ENCODE data around the gene C1QTNF12. TPM values are rescaled to one million over a fixed set of nuclear protein-coding genes. Genes with fewer than 3 reads are reported as not detected.

Gene C1QTNF12
- total and polyA plus RNA-seq, 7 experiments from 2014 or later: 0.56 to 5.8 (median 3.0) TPM; not detected in 1

- Histone ChIP-seq H3K27ac (ENCODE audit: low read depth, low read length) (no peak overlapping the region), H3K27me3 (ENCODE audit: control insufficient read depth in 2 of 2, insufficient read depth in 2 of 2, low read length in 2 of 2) (no peaks in the 10 kb centered on the region), H3K4me1 (ENCODE audit: control insufficient read depth in 2 of 2, insufficient read depth in 2 of 2, low read length in 2 of 2) (peaks cover 0 to 2% of the 10 kb centered on the region in 2 donors), H3K36me3 (ENCODE audit: control insufficient read depth in 2 of 3, insufficient read depth in 3 of 3, low read length in 3 of 3) (peaks cover 0 to 13% (median 0%) of the 10 kb centered on the region in 3 experiments), H3K9me3 (ENCODE audit: control insufficient read depth in 2 of 3, low read length in 3 of 3) (no peaks in the 10 kb centered on the region), H3K4me3 (ENCODE audit: low read length) (no peak overlapping the region)
- POLR2A ChIA-PET: no interaction called here
- CTCF ChIA-PET: no interaction called here
- DNase-seq (no peak), ATAC-seq (no peak)
- Mint-ChIP-seq H3K27me3 (no peaks in the 10 kb centered on the region), H3K9me3 (no peaks in the 10 kb centered on the region), H3K4me1 (peaks cover 0 to 11% (median 9%) of the 10 kb centered on the region in 7 donors), H3K27ac (no peak overlapping the region), H3K4me3 (no peak overlapping the region), H3K36me3 (peaks cover 0 to 3% (median 1%) of the 10 kb centered on the region in 5 donors)
- intact Hi-C loops (cut with micrococcal nuclease): no loop called here
These were observed 7.8 kb downstream of the C1QTNF12 start for GRCh38 chr1:1238702-1239178.

GRCh38 chr1:1237874-1238701 lies 8.4 kb downstream of the C1QTNF12 start:
- POLR2A ChIA-PET: no interaction called here
- intact Hi-C loops (cut with micrococcal nuclease): no loop called here
- no peak for DNase-seq
- Mint-ChIP-seq H3K4me3 (no peak overlapping the region), H3K27me3 (no peaks in the 10 kb centered on the region), H3K9me3 (peaks cover 0 to 1% (median 0%) of the 10 kb centered on the region in 11 donors), H3K36me3 (peaks cover 0 to 7% (median 5%) of the 10 kb centered on the region in 5 donors), H3K4me1 (peaks cover 0 to 17% (median 15%) of the 10 kb centered on the region in 7 donors), H3K27ac (no peak overlapping the region)
- H3K27me3 ChIP-seq (ENCODE audit: control insufficient read depth in 2 of 2, insufficient read depth in 2 of 2, low read length in 2 of 2): no peaks in the 10 kb centered on the region
- H3K4me3 ChIP-seq (ENCODE audit: low read length): no peak overlapping the region
- H3K36me3 ChIP-seq (ENCODE audit: control insufficient read depth in 2 of 3, insufficient read depth in 3 of 3, low read length in 3 of 3): peaks cover 0 to 13% (median 0%) of the 10 kb centered on the region in 3 experiments
- no peak overlapping the region for H3K27ac ChIP-seq (ENCODE audit: low read depth, low read length)
- peaks cover 0 to 8% of the 10 kb centered on the region in 2 donors for H3K4me1 ChIP-seq (ENCODE audit: control insufficient read depth in 2 of 2, insufficient read depth in 2 of 2, low read length in 2 of 2)
- H3K9me3 ChIP-seq (ENCODE audit: control insufficient read depth in 2 of 3, low read length in 3 of 3): no peaks in the 10 kb centered on the region
- CTCF ChIA-PET: no interaction called here
- ATAC-seq: peak; percentile 11

DNA sequence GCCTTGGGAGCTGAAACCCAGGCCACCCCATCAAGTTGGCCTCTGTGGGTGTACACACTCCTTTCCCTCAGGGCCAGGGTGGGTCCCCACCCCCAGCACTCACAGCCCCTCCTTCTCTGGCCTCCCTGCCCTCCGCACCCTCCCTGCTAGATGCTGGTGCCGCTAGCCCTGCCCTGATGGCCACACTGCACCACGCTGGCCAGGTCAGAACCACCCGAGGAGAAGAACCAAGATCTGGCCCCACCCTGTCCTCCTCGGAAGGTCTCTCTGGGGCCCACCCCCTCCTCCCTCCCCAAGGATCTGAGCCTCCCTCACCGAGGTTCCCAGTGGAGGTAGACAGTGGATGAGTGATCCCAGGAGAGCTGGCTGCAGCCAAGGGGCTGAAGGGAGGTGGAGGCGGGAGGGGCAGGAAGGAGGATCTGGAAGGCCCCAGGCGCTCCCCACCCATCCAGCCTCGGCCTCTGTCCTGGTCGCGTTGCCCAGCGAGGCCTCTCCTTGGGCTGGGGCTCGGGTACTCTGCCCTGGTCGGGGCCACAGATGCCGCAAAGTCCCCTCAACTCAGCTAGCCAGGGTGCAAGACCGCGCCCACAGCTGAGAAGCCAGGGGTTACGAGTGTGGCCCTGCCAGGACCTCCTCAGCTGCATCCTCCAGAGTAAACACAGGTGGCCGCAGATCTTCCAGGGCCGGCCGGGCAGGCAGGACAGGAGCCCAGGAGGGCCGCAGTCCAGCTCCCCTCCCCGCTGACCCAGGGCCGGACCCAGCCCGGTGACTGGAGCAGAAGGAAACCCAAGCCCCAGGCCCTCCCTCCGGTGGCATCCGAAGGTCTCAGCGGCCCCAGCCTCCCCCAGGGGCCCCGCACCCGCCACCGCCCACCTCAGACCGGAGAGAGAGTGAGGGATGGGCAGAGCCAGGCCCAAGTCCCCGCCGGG lies 9.3 kb downstream of the C1QTNF12 start:
- H3K4me3 ChIP-seq (ENCODE audit: low read length): no peak overlapping the region
- ATAC-seq: no peak
- H3K27ac ChIP-seq (ENCODE audit: low read depth, low read length): no peak overlapping the region
- peaks cover 0 to 12% of the 10 kb centered on the region in 2 donors for H3K4me1 ChIP-seq (ENCODE audit: control insufficient read depth in 2 of 2, insufficient read depth in 2 of 2, low read length in 2 of 2)
- H3K36me3 ChIP-seq (ENCODE audit: control insufficient read depth in 2 of 3, insufficient read depth in 3 of 3, low read length in 3 of 3): peaks cover 0 to 13% (median 0%) of the 10 kb centered on the region in 3 experiments
- intact Hi-C loops (cut with micrococcal nuclease): no loop called here
- no peaks in the 10 kb centered on the region for H3K9me3 ChIP-seq (ENCODE audit: control insufficient read depth in 2 of 3, low read length in 3 of 3)
- no peaks in the 10 kb centered on the region for H3K27me3 Mint-ChIP-seq
- H3K4me3 Mint-ChIP-seq: peak overlapping the region in 1 of 10 donors; percentile 45
- ChIA-PET CTCF (no interaction called here), POLR2A (interaction anchor here (0.5 kb wide), 1 partner anchor 169 kb away, joined by 3 read pairs; no protein-coding TSS in a partner anchor)
- H3K4me1 Mint-ChIP-seq: peaks cover 0 to 17% (median 15%) of the 10 kb centered on the region in 7 donors
- no peaks in the 10 kb centered on the region for H3K27me3 ChIP-seq (ENCODE audit: control insufficient read depth in 2 of 2, insufficient read depth in 2 of 2, low read length in 2 of 2)
- peaks cover 0 to 7% (median 5%) of the 10 kb centered on the region in 5 donors for H3K36me3 Mint-ChIP-seq
- peak overlapping the region in 1 of 9 donors; percentile 31 for H3K27ac Mint-ChIP-seq
- DNase-seq: no peak
- peaks cover 0 to 1% (median 0%) of the 10 kb centered on the region in 11 donors for H3K9me3 Mint-ChIP-seq

GRCh38 chr1:1236176-1236763 lies 10.3 kb downstream of the C1QTNF12 start:
- CTCF ChIA-PET: no interaction called here
- H3K36me3 Mint-ChIP-seq: peaks cover 0 to 7% (median 5%) of the 10 kb centered on the region in 5 donors
- Histone ChIP-seq H3K4me3 (ENCODE audit: low read length) (no peak overlapping the region), H3K27me3 (ENCODE audit: control insufficient read depth in 2 of 2, insufficient read depth in 2 of 2, low read length in 2 of 2) (no peaks in the 10 kb centered on the region), H3K27ac (ENCODE audit: low read depth, low read length) (no peak overlapping the region), H3K4me1 (ENCODE audit: control insufficient read depth in 2 of 2, insufficient read depth in 2 of 2, low read length in 2 of 2) (peaks cover 0 to 12% of the 10 kb centered on the region in 2 donors), H3K36me3 (ENCODE audit: control insufficient read depth in 2 of 3, insufficient read depth in 3 of 3, low read length in 3 of 3) (peaks cover 0 to 13% (median 0%) of the 10 kb centered on the region in 3 experiments), H3K9me3 (ENCODE audit: control insufficient read depth in 2 of 3, low read length in 3 of 3) (no peaks in the 10 kb centered on the region)
- H3K27me3 Mint-ChIP-seq: no peaks in the 10 kb centered on the region
- intact Hi-C loops (cut with micrococcal nuclease): no loop called here
- H3K4me1 Mint-ChIP-seq: peaks cover 0 to 17% (median 15%) of the 10 kb centered on the region in 7 donors
- POLR2A ChIA-PET: no interaction called here
- DNase-seq (no peak), ATAC-seq (no peak)
- H3K4me3 Mint-ChIP-seq: no peak overlapping the region
- H3K9me3 Mint-ChIP-seq: peaks cover 0 to 1% (median 0%) of the 10 kb centered on the region in 11 donors
- H3K27ac Mint-ChIP-seq: no peak overlapping the region

GRCh38 chr1:1235016-1235744 lies 11.3 kb downstream of the C1QTNF12 start:
- Histone ChIP-seq H3K4me3 (ENCODE audit: low read length) (no peak overlapping the region), H3K27ac (ENCODE audit: low read depth, low read length) (no peak overlapping the region), H3K9me3 (ENCODE audit: control insufficient read depth in 2 of 3, low read length in 3 of 3) (no peaks in the 10 kb centered on the region), H3K4me1 (ENCODE audit: control insufficient read depth in 2 of 2, insufficient read depth in 2 of 2, low read length in 2 of 2) (peaks cover 8 to 22% of the 10 kb centered on the region in 2 donors), H3K27me3 (ENCODE audit: control insufficient read depth in 2 of 2, insufficient read depth in 2 of 2, low read length in 2 of 2) (no peaks in the 10 kb centered on the region), H3K36me3 (ENCODE audit: control insufficient read depth in 2 of 3, insufficient read depth in 3 of 3, low read length in 3 of 3) (peaks cover 0 to 13% (median 0%) of the 10 kb centered on the region in 3 experiments)
- no peaks in the 10 kb centered on the region for H3K27me3 Mint-ChIP-seq
- DNase-seq (no peak), ATAC-seq (no peak)
- H3K27ac Mint-ChIP-seq: peak overlapping the region in 1 of 9 donors; percentile 9
- H3K4me1 Mint-ChIP-seq: peaks cover 7 to 28% (median 24%) of the 10 kb centered on the region in 7 donors
- H3K4me3 Mint-ChIP-seq: peak overlapping the region in 2 of 10 donors; percentile 76 to 82
- ChIA-PET CTCF (no interaction called here), POLR2A (no interaction called here)
- H3K36me3 Mint-ChIP-seq: peaks cover 0 to 10% (median 5%) of the 10 kb centered on the region in 5 donors
- intact Hi-C loops (cut with micrococcal nuclease): no loop called here
- H3K9me3 Mint-ChIP-seq: peaks cover 0 to 1% (median 0%) of the 10 kb centered on the region in 11 donors
